Dendritic cell treated with granulocyte-macrophage colony-stimulating factor and Interleukin-4, amounts not matched to agents 40 ng/mL and 50 ng/mL, for 4 days (primary cell): ENCODE measurements around the gene CARMIL1.

ENCODE experiments used
- H3K27ac Mint-ChIP-seq: one replicate; pipeline ENCODE4 v1.8.0; 2022; ENCODE audit warnings: mild to moderate bottlenecking, mixed read lengths
- H3K27me3 Mint-ChIP-seq: one replicate; pipeline ENCODE4 v1.8.0; 2022; ENCODE audit warnings: mild to moderate bottlenecking, mixed read lengths
- H3K36me3 Mint-ChIP-seq: one replicate; pipeline ENCODE4 v1.8.0; 2022; ENCODE audit warnings: low read depth, mixed read lengths
- H3K4me1 Mint-ChIP-seq: one replicate; pipeline ENCODE4 v1.8.0; 2022; ENCODE audit warnings: low read depth, mixed read lengths
- H3K4me3 Mint-ChIP-seq: one replicate; pipeline ENCODE4 v1.8.0; 2022; ENCODE audit warnings: mild to moderate bottlenecking, moderate library complexity, mixed read lengths
- H3K9me3 Mint-ChIP-seq: one replicate; pipeline ENCODE4 v1.8.0; 2022; ENCODE audit warnings: mixed read lengths
- intact Hi-C: fragments of 100-400 bp; cut with micrococcal nuclease; formaldehyde crosslinking; loops from one replicate; pipeline ENCODE4 v1.15.0; 2022

Gene CARMIL1

GRCh38 chr6:25306379-25306778 is 27.2 kb downstream of the CARMIL1 start:
- H3K9me3 Mint-ChIP-seq, result no peaks in the 10 kb centered on the region
- peaks cover 21% of the 10 kb centered on the region for H3K4me1 Mint-ChIP-seq
- H3K27me3 Mint-ChIP-seq, result no peaks in the 10 kb centered on the region
- intact Hi-C loops, result no loop called here
- no peak overlapping the region for H3K4me3 Mint-ChIP-seq
- H3K36me3 Mint-ChIP-seq, result peaks cover 16% of the 10 kb centered on the region
- no peak overlapping the region for H3K27ac Mint-ChIP-seq

- H3K9me3 Mint-ChIP-seq, result no peaks in the 10 kb centered on the region
- intact Hi-C loops, result no loop called here
- no peak overlapping the region for H3K27ac Mint-ChIP-seq
- H3K36me3 Mint-ChIP-seq, result peaks cover 17% of the 10 kb centered on the region
- peaks cover 18% of the 10 kb centered on the region for H3K4me1 Mint-ChIP-seq
- H3K27me3 Mint-ChIP-seq, result no peaks in the 10 kb centered on the region
- no peak overlapping the region for H3K4me3 Mint-ChIP-seq
Observed at GRCh38 chr6:25307805-25308494, 28.8 kb downstream of the CARMIL1 start.

GRCh38 chr6:25309886-25310285 is 30.7 kb downstream of the CARMIL1 start:
- no peaks in the 10 kb centered on the region for H3K9me3 Mint-ChIP-seq
- intact Hi-C loops, result no loop called here
- H3K4me1 Mint-ChIP-seq, result peaks cover 27% of the 10 kb centered on the region
- H3K36me3 Mint-ChIP-seq, result peaks cover 17% of the 10 kb centered on the region
- no peak overlapping the region for H3K27ac Mint-ChIP-seq
- H3K27me3 Mint-ChIP-seq, result no peaks in the 10 kb centered on the region
- no peak overlapping the region for H3K4me3 Mint-ChIP-seq

- no peak overlapping the region for H3K4me3 Mint-ChIP-seq
- H3K4me1 Mint-ChIP-seq, result peaks cover 20% of the 10 kb centered on the region
- no peak overlapping the region for H3K27ac Mint-ChIP-seq
- intact Hi-C loops, result no loop called here
- H3K27me3 Mint-ChIP-seq, result no peaks in the 10 kb centered on the region
- H3K9me3 Mint-ChIP-seq, result no peaks in the 10 kb centered on the region
- H3K36me3 Mint-ChIP-seq, result peaks cover 23% of the 10 kb centered on the region
Observed at GRCh38 chr6:25311331-25311840, 32.2 kb downstream of the CARMIL1 start.

- H3K36me3 Mint-ChIP-seq, result peaks cover 25% of the 10 kb centered on the region
- intact Hi-C loops, result no loop called here
- no peak overlapping the region for H3K4me3 Mint-ChIP-seq
- peaks cover 20% of the 10 kb centered on the region for H3K4me1 Mint-ChIP-seq
- no peaks in the 10 kb centered on the region for H3K9me3 Mint-ChIP-seq
- H3K27ac Mint-ChIP-seq, result no peak overlapping the region
- no peaks in the 10 kb centered on the region for H3K27me3 Mint-ChIP-seq
Observed at GRCh38 chr6:25312034-25312620, 33.0 kb downstream of the CARMIL1 start.

- Mint-ChIP-seq H3K27ac (no peak overlapping the region), H3K36me3 (peaks cover 26% of the 10 kb centered on the region), H3K4me1 (peaks cover 20% of the 10 kb centered on the region), H3K27me3 (no peaks in the 10 kb centered on the region), H3K9me3 (no peaks in the 10 kb centered on the region), H3K4me3 (no peak overlapping the region)
- intact Hi-C loops, result no loop called here
Observed at GRCh38 chr6:25312703-25313102, 33.5 kb downstream of the CARMIL1 start.

- Mint-ChIP-seq H3K4me3 (no peak overlapping the region), H3K4me1 (peaks cover 20% of the 10 kb centered on the region), H3K9me3 (no peaks in the 10 kb centered on the region), H3K27me3 (no peaks in the 10 kb centered on the region), H3K27ac (no peak overlapping the region), H3K36me3 (peaks cover 32% of the 10 kb centered on the region)
- intact Hi-C loops, result no loop called here
Observed at GRCh38 chr6:25314509-25315175, 35.5 kb downstream of the CARMIL1 start.

- no peak overlapping the region for H3K27ac Mint-ChIP-seq
- intact Hi-C loops, result no loop called here
- H3K4me3 Mint-ChIP-seq, result no peak overlapping the region
- no peaks in the 10 kb centered on the region for H3K9me3 Mint-ChIP-seq
- peaks cover 33% of the 10 kb centered on the region for H3K36me3 Mint-ChIP-seq
- no peaks in the 10 kb centered on the region for H3K27me3 Mint-ChIP-seq
- H3K4me1 Mint-ChIP-seq, result peaks cover 20% of the 10 kb centered on the region
Observed at GRCh38 chr6:25315194-25316177, 36.3 kb downstream of the CARMIL1 start.

- intact Hi-C loops, result no loop called here
Observed at GRCh38 chr6:25316626-25317025, 37.5 kb downstream of the CARMIL1 start.

GRCh38 chr6:25318589-25318988 is 39.4 kb downstream of the CARMIL1 start:
- Mint-ChIP-seq H3K4me3 (no peak overlapping the region), H3K27me3 (no peaks in the 10 kb centered on the region), H3K4me1 (peaks cover 3% of the 10 kb centered on the region), H3K9me3 (no peaks in the 10 kb centered on the region), H3K36me3 (peaks cover 29% of the 10 kb centered on the region), H3K27ac (no peak overlapping the region)
- intact Hi-C loops, result no loop called here

More at GRCh38 chr6:25316626-25317025, 37.5 kb downstream of the CARMIL1 start:
- no peak overlapping the region for H3K4me3 Mint-ChIP-seq
- no peak overlapping the region for H3K27ac Mint-ChIP-seq
- H3K4me1 Mint-ChIP-seq, result peaks cover 20% of the 10 kb centered on the region
- no peaks in the 10 kb centered on the region for H3K9me3 Mint-ChIP-seq
- H3K27me3 Mint-ChIP-seq, result no peaks in the 10 kb centered on the region
- peaks cover 22% of the 10 kb centered on the region for H3K36me3 Mint-ChIP-seq

GRCh38 chr6:25320459-25320858 is 41.3 kb downstream of the CARMIL1 start:
- Mint-ChIP-seq H3K27me3 (no peaks in the 10 kb centered on the region), H3K27ac (no peak overlapping the region), H3K4me1 (no peaks in the 10 kb centered on the region), H3K36me3 (peaks cover 40% of the 10 kb centered on the region), H3K9me3 (no peaks in the 10 kb centered on the region), H3K4me3 (no peak overlapping the region)
- intact Hi-C loops, result no loop called here

GRCh38 chr6:25322692-25323091 is 43.5 kb downstream of the CARMIL1 start:
- intact Hi-C loops, result no loop called here
- H3K9me3 Mint-ChIP-seq, result no peaks in the 10 kb centered on the region
- H3K4me1 Mint-ChIP-seq, result no peaks in the 10 kb centered on the region
- peaks cover 31% of the 10 kb centered on the region for H3K36me3 Mint-ChIP-seq
- H3K27ac Mint-ChIP-seq, result no peak overlapping the region
- no peak overlapping the region for H3K4me3 Mint-ChIP-seq
- no peaks in the 10 kb centered on the region for H3K27me3 Mint-ChIP-seq

- intact Hi-C loops, result no loop called here
- no peak overlapping the region for H3K27ac Mint-ChIP-seq
- H3K4me1 Mint-ChIP-seq, result no peaks in the 10 kb centered on the region
- H3K27me3 Mint-ChIP-seq, result no peaks in the 10 kb centered on the region
- H3K4me3 Mint-ChIP-seq, result no peak overlapping the region
- peaks cover 25% of the 10 kb centered on the region for H3K36me3 Mint-ChIP-seq
- no peaks in the 10 kb centered on the region for H3K9me3 Mint-ChIP-seq
Observed at GRCh38 chr6:25324066-25324762, 45.0 kb downstream of the CARMIL1 start.
